Glutamatergic neuron (in vitro differentiated cells): Measurements from ENCODE around the gene CD163. TPM values are rescaled to one million over a fixed set of nuclear protein-coding genes. Genes with fewer than 3 reads are reported as not detected.
"Not testable (repeated sequence)": the region's sequence is repeated elsewhere in the genome, so short reads cannot be mapped to it uniquely, and the experiment has no call there.

Experiments
- DNase-seq: peaks from one replicate; pipeline ENCODE4 v3.0.0; 2022
- H3K27ac Mint-ChIP-seq: one replicate; pipeline ENCODE4 v1.8.0; 2020; ENCODE audit warnings: mild to moderate bottlenecking, mixed read lengths, inconsistent platforms; ENCODE audit not compliant: unreplicated experiment
- H3K27me3 Mint-ChIP-seq: one replicate; pipeline ENCODE4 v1.8.0; 2020; ENCODE audit warnings: mild to moderate bottlenecking, moderate library complexity, mixed read lengths, inconsistent platforms; ENCODE audit not compliant: unreplicated experiment
- H3K36me3 Mint-ChIP-seq: one replicate; pipeline ENCODE4 v1.8.0; 2020; ENCODE audit warnings: mild to moderate bottlenecking, mixed read lengths, inconsistent platforms; ENCODE audit not compliant: unreplicated experiment
- H3K4me1 Mint-ChIP-seq: one replicate; pipeline ENCODE4 v1.8.0; 2020; ENCODE audit warnings: mild to moderate bottlenecking, low read depth, mixed read lengths, inconsistent platforms; ENCODE audit not compliant: unreplicated experiment
- H3K4me3 Mint-ChIP-seq: one replicate; pipeline ENCODE4 v1.8.0; 2020; ENCODE audit warnings: mild to moderate bottlenecking, mixed read lengths, inconsistent platforms; ENCODE audit not compliant: unreplicated experiment
- H3K9me3 Mint-ChIP-seq: one replicate; pipeline ENCODE4 v1.8.0; 2020; ENCODE audit warnings: mild to moderate bottlenecking, moderate library complexity, mixed read lengths, inconsistent platforms; ENCODE audit not compliant: unreplicated experiment
- total RNA-seq: library from RNA; stranded (reverse); fragmentation: NEBNext Ultra II Directional; extraction: Animal tissue kit (Norgen Biotek cat#: 25700); gene quantifications from one replicate; pipeline ENCODE4 v1.2.1, GENCODE V29; 2021; ENCODE audit not compliant: unreplicated experiment
- TF ChIP-seq, protein P1 (sequence below): fragments of 200-600 bp; sonication (generic); IDR thresholded peaks from one replicate; pipeline ENCODE4 v1.5.0; 2021; ENCODE audit not compliant: partially characterized antibody, unreplicated experiment

CD163 gene
- total RNA-seq, 1 donor from 2014 or later: 20.6 TPM

DNA sequence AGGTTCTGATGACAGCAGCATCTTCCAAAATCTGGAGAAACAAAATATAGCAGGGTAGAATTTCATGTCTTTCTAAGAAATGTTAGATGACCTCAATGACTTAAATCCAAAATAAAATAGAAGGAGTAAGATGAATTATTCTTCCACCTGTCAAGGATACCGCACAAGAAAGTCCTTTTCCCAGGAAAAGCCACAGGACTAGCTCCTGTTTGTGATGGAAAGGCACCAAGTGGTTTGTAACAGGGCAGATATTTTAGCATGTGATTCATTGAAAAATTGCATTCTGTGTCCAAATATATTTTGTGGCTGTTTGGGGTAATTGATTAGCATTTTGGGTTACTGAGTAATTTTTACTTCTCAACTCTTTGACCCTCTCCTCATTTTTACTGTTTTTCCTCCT is 62.4 kb downstream of the CD163 start:
- Mint-ChIP-seq H3K36me3 (peaks cover 14% of the 10 kb centered on the region), H3K9me3 (peaks cover 11% of the 10 kb centered on the region), H3K4me3 (no peak overlapping the region), H3K4me1 (peaks cover 5% of the 10 kb centered on the region), H3K27ac (no peak overlapping the region), H3K27me3 (peaks cover 5% of the 10 kb centered on the region)
- TF ChIP-seq, protein P1, sequence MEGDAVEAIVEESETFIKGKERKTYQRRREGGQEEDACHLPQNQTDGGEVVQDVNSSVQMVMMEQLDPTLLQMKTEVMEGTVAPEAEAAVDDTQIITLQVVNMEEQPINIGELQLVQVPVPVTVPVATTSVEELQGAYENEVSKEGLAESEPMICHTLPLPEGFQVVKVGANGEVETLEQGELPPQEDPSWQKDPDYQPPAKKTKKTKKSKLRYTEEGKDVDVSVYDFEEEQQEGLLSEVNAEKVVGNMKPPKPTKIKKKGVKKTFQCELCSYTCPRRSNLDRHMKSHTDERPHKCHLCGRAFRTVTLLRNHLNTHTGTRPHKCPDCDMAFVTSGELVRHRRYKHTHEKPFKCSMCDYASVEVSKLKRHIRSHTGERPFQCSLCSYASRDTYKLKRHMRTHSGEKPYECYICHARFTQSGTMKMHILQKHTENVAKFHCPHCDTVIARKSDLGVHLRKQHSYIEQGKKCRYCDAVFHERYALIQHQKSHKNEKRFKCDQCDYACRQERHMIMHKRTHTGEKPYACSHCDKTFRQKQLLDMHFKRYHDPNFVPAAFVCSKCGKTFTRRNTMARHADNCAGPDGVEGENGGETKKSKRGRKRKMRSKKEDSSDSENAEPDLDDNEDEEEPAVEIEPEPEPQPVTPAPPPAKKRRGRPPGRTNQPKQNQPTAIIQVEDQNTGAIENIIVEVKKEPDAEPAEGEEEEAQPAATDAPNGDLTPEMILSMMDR: no peak
- DNase-seq: no peak

DNA sequence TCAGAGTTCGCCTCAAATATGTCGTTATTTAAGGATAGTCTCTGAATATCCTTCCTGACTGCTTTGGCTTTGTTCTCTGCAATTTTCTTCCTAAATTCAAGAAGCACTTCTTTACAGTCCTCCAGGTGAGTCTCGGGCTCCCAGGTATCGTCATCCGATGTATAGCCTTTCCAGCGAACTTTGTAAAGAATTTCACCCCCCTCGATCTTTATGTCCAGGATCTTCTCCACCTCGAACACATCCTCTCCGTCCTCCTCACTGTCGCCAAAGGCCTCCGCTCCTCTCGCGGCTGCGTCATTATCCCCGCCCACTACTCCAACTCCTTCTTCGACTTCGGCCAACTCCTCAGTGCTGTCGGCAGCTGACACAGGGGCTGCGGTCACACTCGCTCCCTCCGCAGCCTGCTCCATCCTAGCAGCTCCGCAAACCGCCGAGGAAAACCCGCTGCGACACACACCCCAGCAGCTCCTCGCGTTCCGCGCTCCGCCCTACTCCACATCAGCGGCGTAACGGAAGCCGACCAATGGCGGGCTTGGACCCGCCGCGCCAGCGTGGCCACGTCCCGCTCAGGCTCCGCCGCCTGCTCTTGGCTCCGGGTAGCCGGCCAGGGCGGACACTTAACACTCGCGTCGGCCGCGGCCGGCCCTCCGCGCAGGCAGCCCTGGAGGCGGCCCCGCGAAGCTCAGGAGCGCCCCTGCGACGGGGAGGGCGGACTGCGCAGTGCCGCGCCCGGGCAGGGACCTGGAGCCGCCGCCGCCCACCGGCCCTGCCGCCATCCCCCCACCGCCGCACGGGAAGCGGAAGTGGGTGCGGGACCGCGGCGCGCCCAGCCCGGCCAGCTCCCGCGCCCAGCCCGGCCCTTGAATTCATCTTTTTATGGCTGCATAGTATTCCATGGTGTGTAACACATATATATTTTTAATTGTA is 63.7 kb downstream of the CD163 start:
- H3K9me3 Mint-ChIP-seq: peaks cover 11% of the 10 kb centered on the region
- TF ChIP-seq, protein P1: no peak
- H3K4me1 Mint-ChIP-seq: peaks cover 5% of the 10 kb centered on the region
- peak; percentile 83 for DNase-seq
- H3K4me3 Mint-ChIP-seq: peak overlapping the region; percentile 92
- peaks cover 5% of the 10 kb centered on the region for H3K27me3 Mint-ChIP-seq
- peaks cover 14% of the 10 kb centered on the region for H3K36me3 Mint-ChIP-seq
- H3K27ac Mint-ChIP-seq: peak overlapping the region; percentile 93

DNA sequence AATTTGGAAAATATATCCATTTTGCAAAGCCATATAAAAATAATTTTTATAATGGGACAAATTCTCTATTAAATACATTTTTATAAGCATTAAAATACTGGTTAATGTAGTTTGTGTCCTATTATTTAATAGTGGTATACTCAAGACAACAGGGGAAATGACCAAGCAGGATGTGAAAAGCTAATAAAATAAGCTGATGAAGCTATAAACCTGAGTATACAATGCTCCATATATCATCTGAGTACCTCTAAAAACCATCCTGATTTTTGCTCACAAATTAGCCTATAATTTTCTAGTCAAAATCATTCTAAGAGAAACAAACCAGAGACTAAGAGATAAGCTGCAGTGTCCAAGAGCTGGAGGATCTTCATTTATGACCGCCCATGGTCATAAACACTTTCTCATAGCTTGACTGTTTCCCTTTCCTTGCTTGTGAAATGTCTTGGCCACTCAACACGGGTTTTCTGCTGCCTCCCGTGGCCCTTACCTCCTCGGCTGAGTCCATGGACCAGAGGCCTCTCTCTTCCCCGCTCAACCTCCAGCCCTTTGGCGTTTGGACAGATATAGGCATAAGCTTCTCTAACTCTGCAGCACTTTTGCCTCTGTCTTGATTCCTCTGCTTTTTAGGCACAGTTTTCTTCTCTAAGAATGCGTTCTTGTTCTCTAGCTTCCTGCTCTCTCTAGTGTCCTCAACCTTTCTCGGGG is 65.1 kb downstream of the CD163 start:
- peak overlapping the region; percentile 93 for H3K27ac Mint-ChIP-seq
- peaks cover 11% of the 10 kb centered on the region for H3K9me3 Mint-ChIP-seq
- not testable (repeated sequence) for H3K27me3 Mint-ChIP-seq, DNase-seq, H3K4me1 Mint-ChIP-seq
- H3K4me3 Mint-ChIP-seq: peak overlapping the region; percentile 92
- peaks cover 14% of the 10 kb centered on the region for H3K36me3 Mint-ChIP-seq

DNA sequence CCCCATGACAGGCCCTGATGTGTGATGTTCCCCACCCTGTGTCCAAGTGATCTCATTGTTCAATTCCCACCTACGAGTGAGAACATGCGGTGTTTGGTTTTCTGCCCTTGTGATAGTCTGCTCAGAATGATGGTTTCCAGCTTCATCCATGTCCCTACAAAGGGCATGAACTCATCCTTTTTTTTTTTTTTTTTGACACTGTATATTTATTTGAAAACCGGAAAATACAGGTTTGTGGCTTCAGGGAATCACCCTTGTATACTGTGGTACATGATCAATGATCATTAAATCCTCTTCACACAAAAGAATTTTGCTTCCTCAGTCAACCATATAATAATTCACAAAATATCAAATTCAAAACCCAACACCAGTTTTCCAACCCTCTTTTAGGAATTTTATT is 66.1 kb downstream of the CD163 start:
- not testable (repeated sequence) for H3K27me3 Mint-ChIP-seq, H3K4me1 Mint-ChIP-seq, H3K27ac Mint-ChIP-seq, H3K4me3 Mint-ChIP-seq, DNase-seq
- peaks cover 11% of the 10 kb centered on the region for H3K9me3 Mint-ChIP-seq
- peaks cover 14% of the 10 kb centered on the region for H3K36me3 Mint-ChIP-seq

DNA sequence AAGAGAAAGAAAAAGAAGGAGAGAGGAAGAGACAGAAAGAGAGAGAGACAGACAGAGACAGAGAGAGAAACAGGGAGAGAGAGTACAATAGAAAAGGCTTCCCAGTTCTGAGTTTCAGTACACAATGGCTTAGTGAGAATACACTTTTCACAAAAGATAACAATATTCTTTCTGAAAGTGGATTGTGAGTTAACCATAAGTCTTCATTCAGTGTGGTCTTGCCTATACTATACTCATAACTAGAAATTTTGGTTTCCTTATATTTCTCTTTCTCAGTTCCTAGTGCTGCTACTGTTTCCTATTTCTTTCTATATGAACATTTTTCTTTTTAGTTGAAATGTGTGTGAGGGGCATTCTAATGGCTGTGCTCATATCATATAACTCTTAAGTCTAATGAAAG is 68.9 kb downstream of the CD163 start:
- TF ChIP-seq, protein P1: no peak
- Mint-ChIP-seq H3K4me3 (no peak overlapping the region), H3K36me3 (peaks cover 12% of the 10 kb centered on the region), H3K9me3 (peaks cover 8% of the 10 kb centered on the region), H3K4me1 (peaks cover 3% of the 10 kb centered on the region), H3K27me3 (peaks cover 5% of the 10 kb centered on the region), H3K27ac (no peak overlapping the region)
- DNase-seq: no peak
